Activated T-cell treated with anti-CD3 and anti-CD28 coated beads, Interleukin-2, amount 50 U/mL, for 48 hours (primary cell): ENCODE results near the gene PEX1.
"Not testable (repeated sequence)": the region's sequence is repeated elsewhere in the genome, so short reads cannot be mapped to it uniquely, and the experiment has no call there.

Experiments used
- DNase-seq, 2 experiments: peaks; one replicate each; pipeline ENCODE4 v3.0.0-alpha.2; 2020

PEX1 gene

DNA sequence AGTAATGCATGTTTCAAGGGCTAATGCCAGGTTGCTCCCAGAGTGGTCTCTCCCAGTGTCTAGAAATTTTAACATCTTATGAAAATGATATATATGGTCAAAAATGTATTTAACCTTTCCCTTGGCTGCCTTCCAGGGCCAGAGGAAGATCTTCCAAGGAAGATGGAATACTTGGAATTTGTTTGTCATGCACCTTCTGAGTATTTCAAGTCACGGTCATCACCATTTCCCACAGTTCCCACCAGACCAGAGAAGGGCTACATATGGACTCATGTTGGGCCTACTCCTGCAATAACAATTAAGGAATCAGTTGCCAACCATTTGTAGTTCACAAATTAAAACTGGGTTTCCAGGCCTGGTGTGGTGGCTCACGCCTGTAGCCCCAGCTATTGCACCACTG lies 72.1 kb downstream of the PEX1 start:
- no peak for DNase-seq

DNA sequence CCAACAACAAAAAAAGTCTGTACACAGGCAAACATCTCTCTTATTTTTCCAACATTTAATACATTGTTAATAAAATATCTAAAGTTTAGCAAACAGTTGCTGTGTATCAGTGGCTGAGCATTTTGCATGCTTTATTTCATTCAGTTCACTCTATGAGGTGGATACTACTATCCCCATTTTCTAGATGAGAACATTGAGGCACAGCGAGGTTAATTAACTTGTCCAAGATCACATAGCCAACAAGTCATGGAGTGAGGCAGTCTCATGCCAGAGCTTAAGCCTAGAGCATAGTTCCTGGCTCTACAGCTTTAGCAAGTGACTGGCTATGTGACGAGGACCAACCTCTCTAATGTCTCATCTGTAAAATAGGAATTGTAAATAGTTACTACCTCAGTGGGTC lies 76.7 kb downstream of the PEX1 start:
- DNase-seq: no peak

DNA sequence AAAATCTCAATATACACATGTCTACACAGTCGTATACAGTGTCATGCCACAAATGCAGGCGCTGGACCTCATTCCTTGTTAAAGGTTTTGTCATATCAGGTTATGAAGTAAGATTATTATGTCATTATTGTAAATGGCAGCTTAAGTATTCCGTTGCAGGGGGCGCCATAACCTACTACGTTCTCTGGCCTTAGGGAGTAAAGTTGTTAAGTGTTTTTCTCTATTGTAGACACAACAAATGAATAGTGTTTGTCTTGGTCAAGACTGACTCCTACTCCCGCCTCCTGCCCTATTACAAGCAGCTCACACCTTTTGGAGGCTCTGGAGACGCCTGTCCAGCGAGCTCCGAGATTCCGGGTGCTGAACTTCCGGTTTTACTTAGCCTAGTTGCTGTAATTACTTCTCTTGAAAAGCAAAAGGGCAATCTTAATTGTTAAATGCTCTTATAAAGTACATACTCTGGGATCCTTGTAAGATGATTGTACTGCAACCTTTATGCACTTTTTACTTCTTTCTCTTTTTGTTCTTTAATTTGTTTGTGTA lies 80.0 kb downstream of the PEX1 start:
- peak; percentile 66 to 69 for DNase-seq

DNA sequence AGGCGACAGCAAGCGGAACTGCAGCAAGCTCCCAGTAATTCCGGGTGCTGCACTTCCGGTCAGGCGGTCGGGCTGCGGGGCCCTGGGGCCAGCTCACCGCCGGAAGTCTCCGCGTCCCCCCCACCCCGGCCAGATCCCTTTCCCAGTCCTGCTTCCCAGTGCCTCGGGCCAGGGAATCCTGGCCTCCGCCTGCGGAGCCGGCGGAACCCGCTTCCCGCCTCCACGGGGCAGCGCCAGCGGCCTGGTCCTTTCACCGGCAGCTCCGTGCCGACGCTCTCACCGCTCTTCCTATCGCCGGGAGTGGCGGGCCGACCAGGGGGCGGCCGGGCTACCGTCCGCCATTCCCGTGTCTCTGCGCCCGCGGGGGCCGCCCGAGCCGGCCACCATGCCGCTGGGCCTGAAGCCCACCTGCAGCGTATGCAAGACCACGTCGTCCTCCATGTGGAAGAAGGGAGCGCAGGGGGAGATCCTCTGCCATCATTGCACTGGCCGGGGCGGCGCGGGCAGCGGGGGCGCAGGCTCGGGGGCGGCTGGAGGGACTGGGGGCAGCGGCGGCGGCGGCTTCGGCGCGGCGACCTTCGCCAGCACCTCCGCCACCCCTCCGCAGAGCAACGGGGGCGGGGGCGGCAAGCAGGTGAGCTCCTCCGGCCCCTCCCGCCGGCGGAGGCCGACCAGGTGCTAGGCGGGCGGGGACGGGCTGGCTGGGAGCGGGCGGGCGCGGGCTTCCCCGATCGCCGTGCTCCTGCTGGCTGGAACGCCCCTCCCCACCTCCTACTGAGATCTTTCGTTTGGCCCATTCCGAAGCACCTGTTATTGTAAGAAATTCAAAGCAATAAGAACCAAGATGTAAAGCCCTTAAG lies 80.7 kb downstream of the PEX1 start, which contains the start of gene GATAD1:
Gene GATAD1, plus strand, starts transcription at position 138 of the 860 bp plus-strand sequence. Its CDS starts 248 bp downstream, at position 386.
- peak; percentile 84 to 89 for DNase-seq

DNA sequence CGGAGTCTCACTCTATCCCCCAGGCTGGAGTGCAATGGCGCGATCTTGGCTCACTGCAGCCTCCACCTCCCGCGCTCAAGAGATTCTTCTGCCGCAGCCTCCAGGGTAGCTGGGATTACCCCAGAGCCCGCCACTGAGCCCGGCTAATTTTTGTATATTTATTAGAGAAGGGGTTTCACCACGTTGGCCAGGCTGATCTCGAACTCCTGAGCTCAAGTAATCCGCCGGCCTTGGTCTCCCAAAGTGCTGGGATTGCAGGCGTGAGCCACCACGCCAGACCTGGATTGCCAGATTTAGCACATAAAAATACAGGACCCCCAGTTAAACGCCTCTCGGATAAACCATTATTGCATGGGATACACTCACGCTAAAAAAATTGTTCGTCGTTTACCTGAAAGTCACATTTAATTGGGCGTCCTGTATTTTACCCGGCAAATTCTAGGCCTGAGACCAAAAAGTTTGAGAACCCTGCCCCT lies 81.4 kb downstream of the PEX1 start:
- no peak for DNase-seq

DNA sequence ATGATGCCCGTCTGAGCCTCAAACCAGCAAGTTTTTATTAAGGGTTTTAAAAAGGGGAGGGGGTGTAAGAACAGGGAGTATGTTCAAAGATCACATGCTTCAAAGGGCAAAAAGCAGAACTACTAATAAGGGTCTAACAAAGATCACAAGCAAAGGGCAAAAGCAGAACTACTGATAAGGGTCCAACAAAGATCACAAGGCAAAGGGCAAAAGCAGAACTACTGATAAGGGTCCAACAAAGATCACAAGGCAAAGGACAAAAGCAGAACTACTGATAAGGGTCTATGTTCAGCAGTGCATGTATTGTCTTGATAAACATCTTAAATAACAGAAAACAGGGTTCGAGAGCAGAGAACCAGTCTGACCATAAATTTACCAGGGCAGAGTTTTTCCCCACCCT lies 85.6 kb downstream of the PEX1 start:
- DNase-seq: not testable (repeated sequence)

DNA sequence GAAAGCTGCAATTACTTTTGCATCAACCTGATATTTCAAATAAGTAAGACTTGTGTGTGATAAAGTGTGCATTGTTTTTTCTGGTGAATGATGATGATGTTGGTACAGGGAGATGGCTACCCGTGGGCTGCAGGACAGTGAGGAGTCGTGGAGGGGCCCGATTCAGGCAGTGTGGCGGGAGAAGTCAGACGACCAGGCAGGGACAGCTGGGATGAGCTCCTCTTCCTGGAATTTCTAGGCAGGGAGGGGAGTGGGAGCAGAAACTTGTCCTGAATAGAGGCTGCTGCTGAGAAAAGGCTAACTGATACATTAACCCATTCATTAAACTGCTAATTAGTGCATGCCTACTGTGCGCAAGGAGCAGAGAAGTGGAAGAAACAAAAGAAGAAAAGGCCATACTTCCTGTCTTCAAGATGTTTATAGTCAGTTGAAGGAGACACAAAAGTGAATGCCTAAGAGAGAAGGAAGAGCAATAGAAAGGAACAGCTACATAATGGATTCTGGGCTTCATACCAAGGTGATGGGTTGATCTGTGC lies 90.3 kb downstream of the PEX1 start:
- no peak for DNase-seq
